Measurements from ENCODE around the gene HNRNPF.
"Not testable (repeated sequence)": the region's sequence is repeated elsewhere in the genome, so short reads cannot be mapped to it uniquely, and the experiment has no call there.

Gene HNRNPF

DNA sequence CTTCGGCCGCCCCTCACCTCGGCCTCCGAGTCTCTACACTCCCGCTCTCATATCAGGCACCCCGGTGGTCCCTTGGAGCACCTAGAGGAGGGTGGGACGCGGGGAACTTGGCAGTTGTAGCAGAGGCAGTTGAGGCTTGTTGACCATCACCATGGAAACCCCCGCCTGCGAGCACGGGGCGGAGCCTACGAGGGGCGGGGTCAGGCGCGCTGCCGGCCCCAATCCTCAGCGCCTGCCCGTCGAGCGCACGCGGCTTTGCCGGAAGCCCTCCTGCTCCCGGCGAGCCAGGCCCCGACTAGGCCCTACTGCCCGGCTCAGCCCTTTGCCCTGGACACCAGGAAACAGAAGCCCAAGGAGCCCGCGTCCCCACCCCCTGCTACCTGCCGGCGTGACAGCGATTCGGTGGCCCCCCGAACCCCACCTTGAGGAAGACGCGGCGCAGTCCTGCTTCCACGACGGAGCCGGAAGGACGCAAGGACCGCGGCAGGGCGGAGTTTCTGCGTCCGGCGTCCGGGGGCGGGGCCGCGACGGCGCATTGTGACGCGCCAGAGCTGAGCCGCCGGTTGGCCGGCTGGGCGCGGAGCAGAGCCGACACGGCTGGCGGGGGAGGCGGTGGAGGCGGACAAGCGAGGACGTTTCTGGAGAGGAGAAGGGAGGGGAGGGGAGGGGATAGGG lies at the start of gene HNRNPF:
HNRNPF (minus strand) TSS at position 477 of the 675 bp plus-strand sequence. CDS start 21,302 bp downstream, outside the sequence.
- DNase-seq (ENCODE audit: low read depth in 1 of 2, low spot score in 1 of 2) = peak; percentile 88 to 94

GRCh38 chr10:43458227-43458626 lies 49.2 kb upstream of the HNRNPF start:
- DNase-seq (ENCODE audit: low read depth in 1 of 2, low spot score in 1 of 2) = no peak

GRCh38 chr10:43456561-43456960 lies 47.6 kb upstream of the HNRNPF start:
- not testable (repeated sequence) for DNase-seq (ENCODE audit: low read depth in 1 of 2, low spot score in 1 of 2)

GRCh38 chr10:43454025-43454424 lies 45.0 kb upstream of the HNRNPF start:
- DNase-seq (ENCODE audit: low read depth in 1 of 2, low spot score in 1 of 2) = not testable (repeated sequence)

- DNase-seq (ENCODE audit: low read depth in 1 of 2, low spot score in 1 of 2) = no peak
Observed at GRCh38 chr10:43453266-43453831, 44.4 kb upstream of the HNRNPF start.

DNA sequence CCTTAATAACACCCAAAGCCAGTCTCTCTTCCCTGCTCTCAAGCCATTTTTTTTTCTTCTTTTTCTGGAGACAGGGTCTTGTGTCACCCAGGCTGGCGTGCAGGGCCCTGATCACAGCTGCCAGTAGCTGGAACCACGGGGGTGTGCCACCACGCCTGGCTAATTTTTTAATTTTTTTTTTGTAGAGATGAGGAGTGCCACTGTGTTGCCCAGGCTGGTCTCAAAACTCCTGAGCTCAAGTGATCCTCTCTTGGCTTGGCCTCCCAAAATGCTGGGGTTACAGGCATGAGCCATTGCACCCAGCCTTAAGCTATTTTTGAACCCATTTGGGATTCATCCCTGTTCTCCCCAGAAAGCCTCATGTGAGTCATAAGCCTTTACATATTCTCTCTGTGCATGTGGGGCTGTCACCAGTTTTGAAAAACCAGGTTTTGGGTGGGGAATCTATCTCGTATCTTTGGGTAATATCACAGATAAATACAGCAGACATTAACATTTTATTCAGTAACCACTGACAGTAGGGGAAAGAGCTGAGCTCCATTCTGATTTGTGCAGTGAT lies 43.4 kb upstream of the HNRNPF start:
- no peak for DNase-seq (ENCODE audit: low read depth in 1 of 2, low spot score in 1 of 2)

GRCh38 chr10:43448742-43449141 lies 39.8 kb upstream of the HNRNPF start:
- DNase-seq (ENCODE audit: low read depth in 1 of 2, low spot score in 1 of 2) = no peak

DNA sequence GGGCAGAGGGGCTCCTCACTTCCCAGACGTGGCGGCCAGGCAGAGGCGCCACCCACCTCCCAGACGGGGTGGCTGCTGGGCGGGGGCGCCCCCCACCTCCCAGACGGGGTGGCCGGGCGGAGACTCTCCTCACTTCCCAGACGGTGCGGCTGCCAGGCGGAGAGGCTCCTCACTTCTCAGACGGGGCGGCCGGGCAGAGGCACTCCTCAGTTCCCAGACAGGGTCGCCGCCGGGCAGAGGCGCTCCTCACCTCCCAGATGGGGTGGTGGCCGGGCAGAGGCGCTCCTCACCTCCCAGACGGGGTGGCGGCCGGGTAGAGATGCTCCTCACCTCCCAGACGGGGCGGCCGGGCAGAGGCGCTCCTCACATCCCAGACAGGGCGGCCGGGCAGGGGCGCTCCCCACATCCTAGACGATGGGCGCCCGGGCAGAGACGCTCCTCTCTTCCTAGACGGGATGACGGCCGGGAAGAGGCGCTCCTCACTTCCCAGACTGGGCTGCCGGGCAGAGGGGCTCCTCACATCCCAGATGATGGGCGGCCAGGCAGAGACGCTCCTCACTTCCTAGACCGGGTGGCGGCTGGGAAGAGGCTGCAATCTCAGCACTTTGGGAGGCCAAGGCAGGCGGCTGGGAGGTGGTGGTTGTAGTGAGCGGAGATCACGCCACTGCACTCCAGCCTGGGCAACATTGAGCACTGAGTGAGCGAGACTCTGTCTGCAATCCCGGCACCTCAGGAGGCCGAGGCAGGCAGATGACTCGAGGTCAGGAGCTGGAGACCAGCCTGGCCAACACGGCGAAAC lies 37.4 kb upstream of the HNRNPF start:
- not testable (repeated sequence) for DNase-seq (ENCODE audit: low read depth in 1 of 2, low spot score in 1 of 2)

GRCh38 chr10:43444897-43445466 lies 36.0 kb upstream of the HNRNPF start:
- no peak for DNase-seq (ENCODE audit: low read depth in 1 of 2, low spot score in 1 of 2)

- no peak for DNase-seq (ENCODE audit: low read depth in 1 of 2, low spot score in 1 of 2)
Observed at GRCh38 chr10:43444323-43444722, 35.3 kb upstream of the HNRNPF start.

DNA sequence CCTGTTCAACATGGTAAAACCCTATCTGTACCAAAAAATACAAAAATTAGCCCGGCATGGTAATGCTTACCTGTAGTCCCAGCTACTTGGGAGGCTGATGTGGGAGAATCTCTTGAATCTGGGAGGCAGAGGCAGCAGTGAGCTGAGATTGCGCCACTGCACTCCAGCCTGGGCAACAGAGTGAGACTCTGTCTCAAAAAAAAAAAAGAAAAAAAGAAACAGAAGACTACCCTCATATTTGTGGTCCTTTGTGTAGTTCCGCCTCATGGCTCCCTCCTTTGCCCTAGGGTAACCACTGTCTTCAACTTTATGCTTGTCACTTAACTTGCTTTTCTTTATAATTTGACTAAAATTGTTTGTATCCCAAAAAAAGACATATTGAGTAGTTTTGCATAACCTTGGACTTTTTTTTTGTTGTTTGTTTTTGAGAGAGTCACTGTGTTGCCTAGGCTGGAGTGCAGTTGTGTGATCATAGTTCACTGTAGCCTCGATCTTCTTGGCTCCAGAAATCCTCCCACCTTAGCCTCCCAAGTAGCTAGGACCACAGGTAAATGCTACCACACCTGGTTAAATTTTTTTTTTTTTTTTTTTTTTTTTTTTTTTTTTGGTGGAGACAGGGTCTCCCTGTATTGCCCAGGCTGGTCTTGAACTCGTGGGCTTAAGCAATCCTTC lies 31.6 kb upstream of the HNRNPF start:
- no peak for DNase-seq (ENCODE audit: low read depth in 1 of 2, low spot score in 1 of 2)

DNA sequence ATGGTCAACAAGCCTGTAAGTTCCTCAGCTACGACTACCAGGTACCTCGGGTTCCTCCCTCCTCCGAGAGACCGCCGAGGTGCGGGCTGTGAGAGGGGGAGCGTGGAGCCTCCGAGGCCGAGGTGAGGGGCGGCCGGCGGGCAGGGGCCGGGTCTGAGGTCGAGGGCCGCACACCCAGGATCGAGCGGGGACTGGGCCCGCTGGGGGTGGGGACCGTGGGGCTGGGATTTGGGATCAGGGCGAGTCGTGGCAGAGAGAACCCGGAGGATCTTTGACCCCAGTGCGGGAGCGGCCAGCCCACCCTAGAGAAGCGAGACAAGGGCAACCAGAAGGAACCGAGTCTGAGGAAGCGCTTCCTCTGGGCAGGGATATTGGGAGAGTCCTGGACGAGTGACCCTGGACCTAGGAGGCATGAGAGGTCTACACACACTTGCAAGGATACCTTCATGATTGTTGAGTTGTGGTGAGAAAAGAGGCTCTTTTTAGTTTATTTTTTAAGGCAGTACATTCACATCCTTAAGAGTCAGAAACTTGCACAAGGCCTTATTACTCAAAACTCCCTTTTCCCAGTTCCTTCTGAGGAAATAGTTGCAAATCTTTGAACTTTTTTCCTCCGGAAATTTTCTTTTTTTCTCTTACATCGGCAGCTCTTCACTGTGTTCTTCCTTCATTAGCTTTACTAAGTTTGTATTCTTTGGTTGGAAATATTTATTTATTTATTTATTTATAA lies 28.3 kb upstream of the HNRNPF start:
- no peak for DNase-seq (ENCODE audit: low read depth in 1 of 2, low spot score in 1 of 2)

DNA sequence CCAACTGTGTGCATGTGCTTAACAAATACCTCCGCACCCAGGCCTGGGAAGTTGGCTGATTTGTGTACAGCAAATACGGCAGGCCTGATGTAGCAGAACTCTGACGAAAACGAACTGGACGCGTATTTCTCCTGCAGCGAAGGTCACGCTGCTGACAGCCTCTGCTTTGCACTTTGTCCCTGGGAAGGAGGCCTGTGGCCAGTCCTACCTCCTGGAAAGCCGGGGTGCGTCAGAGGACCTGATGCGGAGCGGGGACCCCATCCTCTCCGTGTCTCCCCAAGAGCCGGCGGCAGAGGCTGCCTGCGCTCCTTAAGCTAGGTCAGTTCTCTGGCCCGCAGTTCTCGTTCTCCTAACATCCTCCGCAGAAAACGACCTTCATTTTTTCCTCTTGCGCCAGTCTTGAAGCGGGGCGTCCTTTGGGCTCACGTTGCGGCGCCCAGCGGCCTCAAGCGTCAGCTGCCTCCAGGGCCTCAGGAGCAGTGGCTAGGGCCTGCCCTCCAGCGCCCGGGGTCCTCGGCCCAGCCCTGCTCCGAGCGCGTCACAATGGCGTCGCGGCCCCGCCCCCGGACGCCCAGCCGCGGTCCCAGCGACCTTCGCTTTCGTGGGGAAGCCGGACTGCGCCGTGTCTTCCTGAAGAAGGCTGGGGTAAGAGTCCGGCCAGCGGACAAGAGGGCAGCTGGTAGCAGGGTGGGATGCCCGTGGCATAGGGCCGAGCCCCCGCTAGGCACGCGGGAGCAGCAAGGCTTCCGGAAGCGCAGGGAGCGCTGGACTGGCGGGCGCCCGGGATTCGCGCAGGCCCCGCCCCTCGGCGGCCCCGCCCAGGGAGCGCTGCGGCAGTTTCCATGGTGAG lies 27.5 kb upstream of the HNRNPF start, which contains the start of gene ZNF487:
ZNF487 (plus strand) TSS at position 821 of the 850 bp plus-strand sequence. CDS start 38,703 bp downstream, outside the sequence.
- peak; percentile 76 for DNase-seq (ENCODE audit: low read depth in 1 of 2, low spot score in 1 of 2)

DNA sequence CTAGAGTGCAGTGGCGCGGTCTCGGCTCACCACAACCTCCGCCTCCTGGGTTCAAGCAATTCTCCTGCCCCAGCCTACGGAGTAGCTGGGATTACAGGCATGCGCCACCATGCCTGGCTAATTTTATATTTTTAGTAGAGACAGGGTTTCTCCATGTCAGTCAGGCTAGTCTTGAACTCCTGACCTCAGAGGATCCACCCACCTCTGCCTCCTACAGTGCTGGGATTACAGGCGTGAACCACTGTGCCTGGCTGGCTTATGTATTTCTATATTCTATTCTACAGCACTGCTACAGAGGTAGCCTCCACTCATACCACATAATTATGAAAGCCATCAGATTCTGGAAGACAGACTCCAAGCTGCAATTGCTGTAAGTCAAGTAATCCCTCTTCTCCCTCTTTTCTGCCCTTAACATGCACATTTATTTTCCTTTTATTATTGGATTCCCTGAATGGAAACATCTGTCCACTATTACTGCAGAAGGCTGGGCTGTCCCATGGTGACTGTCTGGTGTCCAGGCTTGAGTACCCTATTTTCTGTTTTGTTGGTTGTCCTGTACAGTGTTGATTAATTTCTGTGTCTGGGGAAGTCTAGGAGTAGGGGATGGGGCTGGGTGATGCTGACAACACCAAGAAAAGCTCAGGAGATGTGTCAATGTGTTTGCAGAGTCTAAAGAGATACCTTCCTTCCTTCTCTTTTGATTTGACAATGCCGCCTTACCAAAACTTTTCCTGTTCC lies 22.1 kb upstream of the HNRNPF start:
- DNase-seq (ENCODE audit: low read depth in 1 of 2, low spot score in 1 of 2) = no peak

GRCh38 chr10:43427166-43427825 lies 18.3 kb upstream of the HNRNPF start:
- DNase-seq (ENCODE audit: low read depth in 1 of 2, low spot score in 1 of 2) = no peak

DNA sequence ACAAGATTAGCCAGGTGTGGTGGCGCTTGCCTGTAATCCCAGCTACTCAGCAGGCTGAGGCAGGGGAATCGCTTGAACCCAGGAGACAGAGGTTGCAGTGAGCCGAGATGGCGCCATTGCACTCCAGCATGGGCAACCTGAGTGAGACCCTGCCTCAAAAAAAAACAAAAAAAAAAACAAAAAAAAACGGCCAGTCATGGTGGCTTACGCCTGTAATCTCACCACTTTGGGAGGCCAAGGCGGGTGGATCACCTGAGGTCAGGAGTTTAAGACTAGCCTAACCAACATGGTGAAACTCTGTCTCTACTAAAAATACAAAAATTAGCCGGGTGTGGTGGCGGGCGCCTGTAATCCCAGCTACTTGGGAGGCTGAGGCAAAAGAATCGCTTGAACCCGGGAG lies 17.5 kb upstream of the HNRNPF start:
- DNase-seq (ENCODE audit: low read depth in 1 of 2, low spot score in 1 of 2) = not testable (repeated sequence)

DNA sequence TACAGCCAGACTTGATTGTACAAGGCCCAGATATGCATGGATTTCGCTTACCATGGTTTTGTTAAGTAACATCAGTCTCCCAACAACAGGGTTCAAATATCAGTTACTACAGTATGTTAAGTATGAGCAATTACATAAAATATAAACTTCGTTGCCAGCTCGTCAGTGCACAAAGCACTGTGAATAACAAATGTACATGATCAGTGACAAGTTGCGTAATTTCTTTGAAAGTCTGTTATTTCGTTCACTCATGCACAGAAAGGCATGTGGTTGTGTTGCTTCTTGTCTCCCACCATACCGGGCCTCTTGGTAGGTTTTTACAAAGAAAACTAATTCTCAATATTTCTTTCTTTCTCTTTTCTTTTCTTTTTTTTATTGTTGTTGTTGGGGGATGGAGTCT lies 15.4 kb upstream of the HNRNPF start:
- no peak for DNase-seq (ENCODE audit: low read depth in 1 of 2, low spot score in 1 of 2)

GRCh38 chr10:43421944-43422343 lies 13.0 kb upstream of the HNRNPF start:
- not testable (repeated sequence) for DNase-seq (ENCODE audit: low read depth in 1 of 2, low spot score in 1 of 2)

All from stimulated activated CD4-positive, alpha-beta T cell treated with anti-CD3 and anti-CD28 coated beads, Interleukin-15, amount 100 ng/mL, for 1 hour (primary cell).